ENCODE data around the gene TBC1D16.

TBC1D16 gene

GRCh38 chr17:79937391-79938335 lies 98.0 kb downstream of the TBC1D16 start:
- no peak for DNase-seq

- no peak for DNase-seq
Observed at GRCh38 chr17:79936641-79937381, 98.9 kb downstream of the TBC1D16 start.

GRCh38 chr17:79936050-79936449 lies 99.6 kb downstream of the TBC1D16 start:
- DNase-seq, result no peak

GRCh38 chr17:79935197-79935885 lies 100.3 kb downstream of the TBC1D16 start:
- DNase-seq, result no peak

GRCh38 chr17:79934653-79934970 lies 101.1 kb downstream of the TBC1D16 start:
- no peak for DNase-seq

- peak; percentile 38 for DNase-seq
Observed at GRCh38 chr17:79933863-79934652, 101.6 kb downstream of the TBC1D16 start.

- DNase-seq, result no peak
Observed at GRCh38 chr17:79932451-79933306, 103.0 kb downstream of the TBC1D16 start.

- DNase-seq, result no peak
Observed at GRCh38 chr17:79931817-79932309, 103.8 kb downstream of the TBC1D16 start.

GRCh38 chr17:79930877-79931816 lies 104.5 kb downstream of the TBC1D16 start:
- DNase-seq, result no peak

GRCh38 chr17:79930062-79930876 lies 105.4 kb downstream of the TBC1D16 start:
- DNase-seq, result no peak

GRCh38 chr17:79929257-79930061 lies 106.2 kb downstream of the TBC1D16 start:
- DNase-seq, result no peak

- DNase-seq, result no peak
Observed at GRCh38 chr17:79928502-79929256, 107.0 kb downstream of the TBC1D16 start.

GRCh38 chr17:79927688-79928501 lies 107.8 kb downstream of the TBC1D16 start:
- DNase-seq, result no peak

- DNase-seq, result no peak
Observed at GRCh38 chr17:79927136-79927661, 108.5 kb downstream of the TBC1D16 start.

GRCh38 chr17:79926605-79927135 lies 109.0 kb downstream of the TBC1D16 start:
- DNase-seq, result no peak

- no peak for DNase-seq
Observed at GRCh38 chr17:79926142-79926604, 109.5 kb downstream of the TBC1D16 start.
